Stimulated activated CD8-positive, alpha-beta memory T cell treated with anti-CD3 and anti-CD28 coated beads, Interleukin-4, amount 100 ng/mL, for 4 hours (primary cell): ENCODE measurements around the gene SLC7A8.

ENCODE experiments used
- DNase-seq, 2 donors: peaks; one replicate each; pipeline ENCODE4 v3.0.0-alpha.2; 2020; ENCODE audit warnings: low read depth in 2 of 2, low spot score in 1 of 2

The SLC7A8 gene

GRCh38 chr14:23095196-23096108, 88.0 kb downstream of the SLC7A8 start, which contains the start of gene C14orf119:
C14orf119 (plus strand) TSS chr14:23095505; CDS start chr14:23097659, 2,154 bp downstream.
- peak in 1 of 2 donors; percentile 99 for DNase-seq

- DNase-seq, result peak; percentile 56 to 98
Measured at GRCh38 chr14:23094666-23095195, 88.7 kb downstream of the SLC7A8 start, which contains the start of gene ACIN1. ACIN1 (minus strand) TSS chr14:23095136; CDS start chr14:23095112, 24 bp downstream.

- DNase-seq, result peak in 1 of 2 donors; percentile 47
Measured at GRCh38 chr14:23093991-23094665, 89.3 kb downstream of the SLC7A8 start.

- no peak for DNase-seq
Measured at GRCh38 chr14:23093526-23093925, 89.9 kb downstream of the SLC7A8 start.

GRCh38 chr14:23093104-23093503, 90.4 kb downstream of the SLC7A8 start:
- DNase-seq, result no peak

GRCh38 chr14:23091294-23092225, 91.9 kb downstream of the SLC7A8 start:
- no peak for DNase-seq

- DNase-seq, result no peak
Measured at GRCh38 chr14:23090254-23090636, 93.2 kb downstream of the SLC7A8 start.

GRCh38 chr14:23089498-23090253, 93.8 kb downstream of the SLC7A8 start:
- DNase-seq, result no peak

GRCh38 chr14:23086565-23086964, 96.9 kb downstream of the SLC7A8 start:
- DNase-seq, result no peak

GRCh38 chr14:23085458-23085857, 98.0 kb downstream of the SLC7A8 start:
- no peak for DNase-seq

GRCh38 chr14:23080474-23080873, 103.0 kb downstream of the SLC7A8 start:
- DNase-seq, result no peak

- DNase-seq, result no peak
Measured at GRCh38 chr14:23079716-23080115, 103.7 kb downstream of the SLC7A8 start.

- DNase-seq, result no peak
Measured at GRCh38 chr14:23078692-23079116, 104.8 kb downstream of the SLC7A8 start.

GRCh38 chr14:23077962-23078361, 105.5 kb downstream of the SLC7A8 start:
- no peak for DNase-seq

GRCh38 chr14:23076785-23077408, 106.6 kb downstream of the SLC7A8 start:
- DNase-seq, result no peak
